ENCODE measurements around the gene TMEM141. TPM values are rescaled to one million over a fixed set of nuclear protein-coding genes. Genes with fewer than 3 reads are reported as not detected.
"Not testable (repeated sequence)": the region's sequence is repeated elsewhere in the genome, so short reads cannot be mapped to it uniquely, and the experiment has no call there.

TMEM141 gene
- total RNA-seq, 2 experiments from 2014 or later: 48.4 to 53.3 TPM

DNA sequence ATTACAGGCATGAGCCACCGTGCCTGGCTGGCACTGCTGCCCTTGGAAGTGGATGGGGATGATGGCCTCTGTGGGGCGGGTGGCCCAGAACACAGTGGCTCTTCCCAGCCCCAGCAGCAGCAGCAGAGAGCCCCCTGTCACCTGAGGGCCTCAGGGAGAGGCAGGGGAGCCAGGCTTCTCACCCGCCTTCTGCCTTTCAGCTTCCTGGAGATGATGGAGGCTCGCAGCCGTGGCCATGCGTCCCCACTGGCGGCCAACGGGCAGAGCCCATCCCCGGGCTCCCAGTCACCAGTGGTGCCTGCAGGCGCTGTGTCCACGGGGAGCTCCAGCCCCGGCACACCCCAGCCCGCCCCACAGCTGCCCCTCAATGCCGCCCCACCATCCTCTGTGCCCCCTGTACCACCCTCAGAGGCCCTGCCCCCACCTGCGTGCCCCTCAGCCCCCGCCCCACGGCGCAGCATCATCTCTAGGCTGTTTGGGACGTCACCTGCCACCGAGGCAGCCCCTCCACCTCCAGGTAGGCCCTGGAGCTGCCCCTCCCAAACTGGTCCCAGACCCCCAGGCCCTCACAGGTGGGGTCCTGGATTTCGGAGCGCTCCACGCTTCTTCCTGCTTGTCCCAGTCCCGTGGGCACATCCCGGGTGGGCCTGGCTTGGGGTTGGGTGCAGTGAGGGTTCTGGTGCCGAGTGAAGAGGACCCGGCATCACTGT is 46.2 kb downstream of the TMEM141 start:
- ChIA-PET CTCF (no interaction called here), POLR2A (no interaction called here)

- POLR2A ChIA-PET: not testable (repeated sequence)
These were observed 46.7 kb downstream of the TMEM141 start for GRCh38 chr9:136837856-136838277.

DNA sequence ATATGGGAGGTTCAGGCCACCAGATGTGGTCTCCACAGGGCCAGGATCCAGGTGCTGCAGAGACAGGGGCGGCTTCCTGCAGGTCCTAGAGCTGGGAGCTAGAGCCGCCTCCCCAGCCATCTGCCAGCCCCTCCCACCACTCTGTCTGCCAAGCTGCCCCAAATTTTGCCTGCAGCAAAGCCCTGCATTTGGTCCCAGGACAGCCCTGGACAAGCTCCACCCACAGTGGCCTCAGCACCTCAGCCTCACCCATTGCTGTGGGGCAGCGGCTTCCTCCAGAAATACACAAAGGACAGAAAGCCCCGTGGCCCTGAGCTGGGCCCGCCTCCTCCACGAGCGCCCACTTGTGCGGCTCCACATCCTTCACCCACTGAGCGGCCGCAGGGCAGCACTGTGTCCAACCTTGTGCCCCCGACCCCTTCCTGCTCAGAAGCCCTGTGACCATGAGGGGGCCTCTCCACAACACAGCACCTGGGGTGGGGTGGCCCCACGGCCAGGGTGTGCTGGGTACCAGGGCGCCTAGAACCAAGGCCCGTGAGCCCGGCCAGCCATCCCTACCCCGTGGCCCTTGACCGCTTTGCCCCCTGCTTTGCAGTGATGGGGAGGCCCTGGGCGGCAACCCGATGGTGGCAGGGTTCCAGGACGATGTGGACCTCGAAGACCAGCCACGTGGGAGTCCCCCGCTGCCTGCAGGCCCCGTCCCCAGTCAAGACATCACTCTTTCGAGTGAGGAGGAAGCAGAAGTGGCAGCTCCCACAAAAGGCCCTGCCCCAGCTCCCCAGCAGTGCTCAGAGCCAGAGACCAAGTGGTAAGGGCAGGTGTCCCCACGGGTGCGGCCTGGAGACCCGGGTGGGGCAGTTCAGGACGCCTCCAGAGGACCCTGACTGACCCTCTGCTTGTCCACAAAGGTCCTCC is 47.4 kb downstream of the TMEM141 start:
- CTCF ChIA-PET: interaction anchor here (0.9 kb wide), 1 partner anchor 14 kb away, joined by 3 read pairs; no protein-coding TSS in a partner anchor
- POLR2A ChIA-PET: no interaction called here

More at GRCh38 chr9:136837856-136838277, 46.7 kb downstream of the TMEM141 start:
- CTCF ChIA-PET: not testable (repeated sequence)

GRCh38 chr9:136839229-136840139 is 48.3 kb downstream of the TMEM141 start:
- ChIA-PET POLR2A (no interaction called here), CTCF (interaction anchor here (0.9 kb wide), 1 partner anchor 15 kb away, joined by 3 read pairs; no protein-coding TSS in a partner anchor)

DNA sequence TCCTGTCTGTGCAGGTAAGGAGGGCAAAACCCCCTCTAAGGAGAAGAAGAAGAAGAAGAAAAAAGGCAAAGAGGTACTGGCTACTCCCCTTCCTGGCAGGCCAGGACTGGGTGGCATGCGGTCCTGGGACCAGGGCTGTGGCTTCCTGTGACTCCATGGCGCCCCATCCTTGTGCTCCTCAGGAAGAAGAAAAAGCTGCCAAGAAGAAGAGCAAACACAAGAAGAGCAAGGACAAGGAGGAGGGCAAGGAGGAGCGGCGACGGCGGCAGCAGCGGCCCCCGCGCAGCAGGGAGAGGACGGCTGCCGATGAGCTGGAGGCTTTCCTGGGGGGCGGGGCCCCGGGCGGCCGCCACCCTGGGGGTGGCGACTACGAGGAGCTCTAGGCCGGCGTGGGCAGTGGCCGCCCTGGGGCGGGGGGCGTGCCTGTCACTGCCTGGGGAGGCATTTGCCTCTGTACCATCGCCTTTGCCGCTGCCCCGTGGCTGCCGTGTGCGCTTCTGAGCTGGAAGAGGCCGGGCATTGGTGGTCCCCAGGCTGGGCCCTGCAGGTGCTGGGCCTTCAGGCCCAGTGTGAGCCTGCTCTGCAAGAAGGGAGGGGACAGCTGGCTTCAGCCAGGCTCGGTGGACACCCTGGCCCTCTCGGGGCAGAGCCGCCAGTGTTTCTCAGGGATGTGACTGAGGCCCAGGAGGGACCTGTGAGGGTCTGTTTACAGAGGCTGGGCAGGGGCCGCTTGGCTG is 49.2 kb downstream of the TMEM141 start:
- ChIA-PET CTCF (interaction anchor here (0.6 to 0.7 kb wide), 2 partner anchors 227 to 229 kb away, joined by 3 to 4 read pairs; no protein-coding TSS in a partner anchor), POLR2A (no interaction called here)

- POLR2A ChIA-PET: no interaction called here
These were observed 49.9 kb downstream of the TMEM141 start for GRCh38 chr9:136840877-136841645.

GRCh38 chr9:136841646-136842379 is 50.7 kb downstream of the TMEM141 start:
- POLR2A ChIA-PET: interaction anchor here (0.8 to 1.5 kb wide), 2 partner anchors 60 to 193 kb away, joined by 5 read pairs; no protein-coding TSS in a partner anchor

More at GRCh38 chr9:136840877-136841645, 49.9 kb downstream of the TMEM141 start:
- CTCF ChIA-PET: interaction anchor here (0.6 to 3.6 kb wide), 6 partner anchors 10 to 228 kb away, joined by 3 to 21 read pairs (median 4); no protein-coding TSS in a partner anchor

DNA sequence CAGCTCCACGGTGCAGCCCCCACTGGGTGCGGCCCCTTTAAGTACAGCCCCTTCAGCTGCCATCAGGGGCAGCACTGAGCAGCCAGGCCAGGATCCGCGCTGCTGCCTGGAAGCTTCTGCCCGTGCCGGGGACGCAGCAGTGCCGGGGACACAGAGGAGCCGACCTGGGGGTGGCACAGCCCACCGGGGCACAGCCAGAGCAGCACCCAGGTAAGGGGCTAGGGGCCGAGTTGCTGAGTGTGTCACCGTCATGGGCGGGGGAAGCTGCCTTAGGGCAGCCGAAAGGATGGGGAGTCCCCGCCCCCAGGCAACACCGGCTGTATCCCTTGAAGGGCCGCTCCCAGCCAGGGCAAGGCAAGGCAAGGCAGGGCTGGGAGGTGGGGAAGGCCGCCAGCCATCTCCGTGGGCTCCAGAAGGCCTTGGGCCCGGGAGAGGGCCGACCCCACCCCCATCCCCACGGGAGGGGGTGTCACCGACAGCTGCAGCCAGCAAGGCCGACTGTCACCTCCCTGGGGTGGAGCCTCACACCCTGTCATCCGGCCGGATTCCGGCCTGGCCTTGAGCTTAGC is 51.3 kb downstream of the TMEM141 start, which contains the start of gene AJM1:
TSS of gene AJM1 (plus strand) at position 99 of the 569 bp plus-strand sequence. CDS start 1,937 bp downstream, outside the sequence.
- CTCF ChIA-PET: interaction anchor here (0.6 to 3.6 kb wide), 30 partner anchors 9 to 192 kb away, joined by 3 to 21 read pairs (median 4); partner anchors contain the start of genes C8G, FUT7, PAXX and RABL6
- POLR2A ChIA-PET: interaction anchor here (0.8 to 1.5 kb wide), 3 partner anchors 60 to 287 kb away, joined by 3 to 5 read pairs (median 5); no protein-coding TSS in a partner anchor

More at GRCh38 chr9:136841646-136842379, 50.7 kb downstream of the TMEM141 start:
- CTCF ChIA-PET: interaction anchor here (0.7 to 3.6 kb wide), 24 partner anchors 10 to 193 kb away, joined by 3 to 21 read pairs (median 4); partner anchors contain the start of genes C8G, FUT7, PAXX and RABL6

Other genes starting within 250 kb of the TMEM141 start
- gene NOTCH1, start 245.3 kb upstream of the TMEM141 start, total RNA-seq: 10 to 100 TPM; 69.5 to 71.4 TPM
- gene EGFL7, start 128.4 kb upstream of the TMEM141 start, total RNA-seq: under 1 TPM; 0.69 to 0.70 TPM
- gene AGPAT2, start 103.9 kb upstream of the TMEM141 start, total RNA-seq: 10 to 100 TPM; 16.2 to 18.5 TPM
- gene DIPK1B, start 78.8 kb upstream of the TMEM141 start, total RNA-seq: not detected
- 1 to 10 TPM; 1.1 to 1.6 TPM for gene LCN10, start 48.4 kb upstream of the TMEM141 start, total RNA-seq
- not detected for gene LCN6, start 42.8 kb upstream of the TMEM141 start, total RNA-seq
- not detected for gene LCN8, start 33.1 kb upstream of the TMEM141 start, total RNA-seq
- not detected for gene LCN15, start 26.8 kb upstream of the TMEM141 start, total RNA-seq
- gene CCDC183, start 5.0 kb downstream of the TMEM141 start, total RNA-seq: under 1 TPM in 1 of 2 experiments, not detected in 1; 0.46 TPM
- gene RABL6, start 16.6 kb downstream of the TMEM141 start, total RNA-seq: 100 to 1,000 TPM; 101 to 106 TPM
- 1 to 10 TPM; 3.8 to 3.9 TPM for gene AJM1, start 51.1 kb downstream of the TMEM141 start, total RNA-seq
- gene PHPT1, start 58.1 kb downstream of the TMEM141 start, total RNA-seq: 100 to 1,000 TPM; 104 to 105 TPM
- 10 to 100 TPM; 14.1 to 15.3 TPM for gene MAMDC4, start 61.0 kb downstream of the TMEM141 start, total RNA-seq
- 100 to 1,000 TPM; 320 to 322 TPM for gene EDF1, start 75.0 kb downstream of the TMEM141 start, total RNA-seq
- gene TRAF2, start 95.2 kb downstream of the TMEM141 start, total RNA-seq: 10 to 100 TPM; 48.1 to 55.0 TPM
- gene FBXW5, start 153.4 kb downstream of the TMEM141 start, total RNA-seq: 10 to 100 TPM; 81.2 to 82.1 TPM
- gene C8G, start 153.9 kb downstream of the TMEM141 start, total RNA-seq: under 1 TPM in 1 of 2 experiments, not detected in 1; 0.69 TPM
- gene LCN12, start 160.9 kb downstream of the TMEM141 start, total RNA-seq: under 1 TPM; 0.73 to 0.89 TPM
- gene PTGDS, start 186.2 kb downstream of the TMEM141 start, total RNA-seq: not detected
- under 1 TPM in 1 of 2 experiments, not detected in 1; 0.10 TPM for gene LCNL1, start 191.6 kb downstream of the TMEM141 start, total RNA-seq
- gene PAXX, start 201.1 kb downstream of the TMEM141 start, total RNA-seq: 10 to 100 TPM; 66.9 to 74.6 TPM
- gene CLIC3, start 205.2 kb downstream of the TMEM141 start, total RNA-seq: not detected
- gene ABCA2, start 236.9 kb downstream of the TMEM141 start, total RNA-seq: 10 to 100 TPM in 1 of 2 experiments, 1 to 10 TPM in 1; 9.8 to 10.3 TPM
- under 1 TPM in 1 of 2 experiments, not detected in 1; 0.06 TPM for gene FUT7, start 240.7 kb downstream of the TMEM141 start, total RNA-seq

Data from activated CD8-positive, alpha-beta memory T cell treated with anti-CD3 and anti-CD28 coated beads for 36 hours (primary cell).